Left lung (tissue), 10 donors: ENCODE measurements around the gene ZNF808. TPM values are rescaled to one million over a fixed set of nuclear protein-coding genes. Genes with fewer than 3 reads are reported as not detected.
"Not testable (repeated sequence)": the region's sequence is repeated elsewhere in the genome, so short reads cannot be mapped to it uniquely, and the experiment has no call there.

Source experiments
- ATAC-seq: fragments of 200-7000 bp; cut with Tn5 transposase; one replicate; pipeline ENCODE4 v1.9.1; 2020; ENCODE audit warnings: moderate library complexity
- DNase-seq, 4 donors: peaks; one replicate each; pipeline ENCODE4 v3.0.0-alpha.2; 2013 to 2020
- H3K27ac ChIP-seq, 2 donors: fragments of 200-600 bp; sonication (generic) in 1 of 2; one replicate each; pipeline versions ENCODE4 v1.5.0 to v1.8.0; 2020 to 2021
- H3K27me3 ChIP-seq, 2 donors: fragments of 200-600 bp; sonication (generic) in 1 of 2; one replicate each; pipeline versions ENCODE4 v1.5.0 to v1.8.0; 2020 to 2021
- H3K36me3 ChIP-seq, 2 donors: fragments of 200-600 bp; sonication (generic) in 1 of 2; one replicate each; pipeline versions ENCODE4 v1.5.0 to v1.8.0; 2020 to 2021
- H3K4me1 ChIP-seq, 2 donors: fragments of 200-600 bp; one replicate each; pipeline ENCODE4 v1.8.0; 2021
- H3K4me3 ChIP-seq, 2 donors: fragments of 200-600 bp; sonication (generic) in 1 of 2; one replicate each; pipeline versions ENCODE4 v1.5.0 to v1.8.0; 2020 to 2021; ENCODE audit warnings: mild to moderate bottlenecking in 1 of 2
- H3K9me3 ChIP-seq, 2 donors: fragments of 200-600 bp; sonication (generic) in 1 of 2; one replicate each; pipeline versions ENCODE4 v1.5.0 to v1.8.0; 2020 to 2021
- intact Hi-C, 2 donors: fragments of 100-400 bp; cut with DNase I; formaldehyde crosslinking; loops; one replicate each; pipeline versions ENCODE4 v1.11.2 to v1.14.2; 2022
- polyA plus RNA-seq, 6 donors: library from polyadenylated mRNA; unstranded; fragments of 120-200 nt; gene quantifications; one replicate each; pipeline ENCODE4 v1.2.1, GENCODE V29; 2013; ENCODE audit not compliant: insufficient read length in 6 of 6
- total RNA-seq, 2 donors: library from RNA; stranded (reverse); fragmentation: NEBNext Ultra II Directional; extraction: Animal tissue kit (Norgen Biotek cat#: 25700); gene quantifications; one replicate each; pipeline ENCODE4 v1.2.1, GENCODE V29; 2021
- TF ChIP-seq, protein P1 (sequence below), 2 donors: fragments of 200-600 bp; sonication (generic) in 1 of 2; IDR thresholded peaks; one replicate each; pipeline versions ENCODE4 v1.5.0 to v1.8.0; 2021; ENCODE audit warnings: antibody characterized with exemption in 2 of 2
- donor health status: DM: no; HTN: yes; CAD: no.
- donor health status: DM: no; HTN: no; CAD: no.

The ZNF808 gene
- total and polyA plus RNA-seq, 8 donors: 13.9 to 24.6 (median 19.0) TPM

DNA sequence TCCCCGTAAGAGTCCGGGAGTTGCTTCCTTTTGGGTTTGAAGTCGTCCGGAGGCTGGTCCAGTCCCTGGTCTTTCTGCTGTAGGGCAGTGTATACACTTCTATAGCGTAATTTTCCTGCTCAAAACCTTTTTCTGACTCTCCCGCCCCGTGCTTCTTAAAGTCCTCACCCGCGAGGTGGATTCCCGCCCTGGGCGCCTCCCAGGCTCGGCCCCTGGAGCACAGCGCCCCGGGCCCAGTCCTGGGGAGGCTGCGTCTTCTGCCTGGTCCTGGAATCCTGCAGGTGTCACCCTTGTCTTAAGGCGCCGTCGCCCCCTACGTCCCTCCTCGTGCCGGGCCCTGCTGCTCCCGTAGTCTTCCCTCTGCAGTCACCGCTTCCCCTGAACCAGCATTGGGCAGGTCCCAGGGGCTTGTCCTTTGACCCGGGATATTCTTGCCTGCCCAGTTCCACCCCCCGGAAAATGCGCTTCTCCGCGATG lies 34.4 kb upstream of the ZNF808 start:
- Histone ChIP-seq H3K4me3 (no peak overlapping the region), H3K4me1 (no peaks in the 10 kb centered on the region), H3K9me3 (peaks cover 0 to 97% of the 10 kb centered on the region in 2 donors), H3K27ac (no peak overlapping the region), H3K36me3 (peaks cover 0 to 9% of the 10 kb centered on the region in 2 donors), H3K27me3 (peaks cover 0 to 6% of the 10 kb centered on the region in 2 donors)
- intact Hi-C loops: no loop called here
- ATAC-seq (peak; percentile 19), DNase-seq (peak in 2 of 4 donors; percentile 8 to 42)
- TF ChIP-seq, protein P1, sequence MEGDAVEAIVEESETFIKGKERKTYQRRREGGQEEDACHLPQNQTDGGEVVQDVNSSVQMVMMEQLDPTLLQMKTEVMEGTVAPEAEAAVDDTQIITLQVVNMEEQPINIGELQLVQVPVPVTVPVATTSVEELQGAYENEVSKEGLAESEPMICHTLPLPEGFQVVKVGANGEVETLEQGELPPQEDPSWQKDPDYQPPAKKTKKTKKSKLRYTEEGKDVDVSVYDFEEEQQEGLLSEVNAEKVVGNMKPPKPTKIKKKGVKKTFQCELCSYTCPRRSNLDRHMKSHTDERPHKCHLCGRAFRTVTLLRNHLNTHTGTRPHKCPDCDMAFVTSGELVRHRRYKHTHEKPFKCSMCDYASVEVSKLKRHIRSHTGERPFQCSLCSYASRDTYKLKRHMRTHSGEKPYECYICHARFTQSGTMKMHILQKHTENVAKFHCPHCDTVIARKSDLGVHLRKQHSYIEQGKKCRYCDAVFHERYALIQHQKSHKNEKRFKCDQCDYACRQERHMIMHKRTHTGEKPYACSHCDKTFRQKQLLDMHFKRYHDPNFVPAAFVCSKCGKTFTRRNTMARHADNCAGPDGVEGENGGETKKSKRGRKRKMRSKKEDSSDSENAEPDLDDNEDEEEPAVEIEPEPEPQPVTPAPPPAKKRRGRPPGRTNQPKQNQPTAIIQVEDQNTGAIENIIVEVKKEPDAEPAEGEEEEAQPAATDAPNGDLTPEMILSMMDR (IDR thresholded peaks at IDR 0.05): no peak

DNA sequence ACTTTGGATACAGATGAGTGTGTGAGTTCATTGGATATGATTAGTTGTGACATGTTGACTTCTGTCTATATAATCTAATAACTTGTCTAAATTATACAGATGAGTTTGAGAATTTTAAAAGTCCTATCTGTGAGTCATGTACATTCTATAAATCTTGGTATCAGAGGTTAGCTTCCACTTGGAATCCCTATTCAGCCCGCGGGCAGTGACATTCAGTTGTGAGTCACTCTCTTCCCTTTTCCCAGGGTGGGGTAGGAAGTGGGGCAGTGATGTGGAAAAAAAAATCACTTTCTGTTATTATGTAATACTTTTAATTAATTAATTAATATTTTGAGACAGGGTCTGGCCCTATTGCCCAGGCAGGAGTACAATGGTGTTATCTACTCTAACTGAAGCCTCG lies 33.0 kb upstream of the ZNF808 start:
- Histone ChIP-seq H3K27me3 (peaks cover 0 to 6% of the 10 kb centered on the region in 2 donors), H3K27ac (no peak overlapping the region), H3K4me3 (no peak overlapping the region), H3K36me3 (peaks cover 0 to 9% of the 10 kb centered on the region in 2 donors), H3K9me3 (peaks cover 0 to 97% of the 10 kb centered on the region in 2 donors), H3K4me1 (no peaks in the 10 kb centered on the region)
- ATAC-seq (no peak), DNase-seq (no peak)
- intact Hi-C loops: no loop called here
- TF ChIP-seq, protein P1 (IDR thresholded peaks at IDR 0.05): no peak

DNA sequence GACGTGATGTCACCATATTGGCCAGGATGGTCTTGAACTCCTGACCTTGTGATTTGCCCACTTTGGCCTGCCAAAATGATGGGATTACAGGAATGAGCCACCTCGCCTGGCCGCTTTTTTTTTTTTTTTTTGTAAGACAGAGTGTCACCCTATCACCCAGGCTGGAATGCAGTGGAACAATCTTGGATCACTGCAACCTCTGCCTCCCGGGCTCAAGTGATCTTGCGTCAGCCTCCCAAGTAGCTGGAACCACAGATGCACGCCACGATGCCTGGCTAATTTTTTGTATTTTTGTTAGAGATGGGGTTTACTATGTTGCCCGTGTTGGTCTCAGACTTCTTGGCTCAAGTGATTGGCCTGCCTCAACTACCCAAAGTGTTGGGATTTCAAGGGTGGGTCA lies 28.9 kb upstream of the ZNF808 start:
- DNase-seq (no peak), ATAC-seq (no peak)
- Histone ChIP-seq H3K27me3 (no peaks in the 10 kb centered on the region), H3K36me3 (peaks cover 0 to 28% of the 10 kb centered on the region in 2 donors), H3K4me1 (no peaks in the 10 kb centered on the region), H3K9me3 (peaks cover 0 to 98% of the 10 kb centered on the region in 2 donors), H3K27ac (no peak overlapping the region), H3K4me3 (no peak overlapping the region)
- TF ChIP-seq, protein P1 (IDR thresholded peaks at IDR 0.05): no peak
- intact Hi-C loops: no loop called here

DNA sequence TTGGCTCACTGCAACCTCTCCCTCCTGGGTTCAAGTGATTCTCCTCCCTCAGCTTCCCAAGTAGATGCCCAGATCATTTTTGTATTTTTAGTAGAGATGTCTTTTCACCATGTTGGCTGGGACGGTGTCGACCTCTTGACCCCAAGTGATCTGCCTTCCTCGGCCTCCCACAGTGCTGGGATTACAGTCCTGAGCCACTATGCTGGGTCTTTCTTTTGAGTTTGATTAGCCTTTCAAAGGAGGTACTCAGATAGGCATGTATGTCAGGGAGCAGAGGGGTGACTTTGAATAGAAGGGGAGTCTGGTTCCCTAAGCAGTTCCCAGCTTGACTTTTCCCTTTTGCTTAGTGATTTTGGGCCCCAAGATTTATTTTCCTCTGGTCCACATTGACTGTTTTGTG lies 27.0 kb upstream of the ZNF808 start:
- H3K4me1 ChIP-seq, ATAC-seq, H3K4me3 ChIP-seq, intact Hi-C loops, DNase-seq, H3K27me3 ChIP-seq, H3K27ac ChIP-seq: not testable (repeated sequence)
- peaks cover 0 to 98% of the 10 kb centered on the region in 2 donors for H3K9me3 ChIP-seq
- H3K36me3 ChIP-seq: peaks cover 0 to 47% of the 10 kb centered on the region in 2 donors

DNA sequence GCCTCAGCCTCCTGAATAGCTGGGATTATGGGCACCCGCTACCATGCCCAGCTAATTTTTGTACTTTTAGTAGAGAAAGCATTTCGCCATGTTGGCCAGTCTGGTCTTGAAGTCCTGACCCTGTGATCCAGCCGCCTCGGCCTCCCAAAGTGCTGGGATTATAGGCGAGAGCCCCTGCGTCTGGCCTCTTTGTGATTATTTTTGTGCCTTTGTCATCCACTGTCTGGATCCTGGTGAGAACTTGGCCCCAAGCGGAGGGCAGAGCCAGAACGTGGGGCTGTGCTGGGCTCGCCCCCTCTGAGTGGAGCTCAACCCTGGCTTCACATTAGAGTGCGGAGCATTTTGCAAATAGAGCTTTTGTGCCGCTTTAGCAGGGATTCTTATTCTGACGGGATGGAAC lies 26.5 kb upstream of the ZNF808 start:
- H3K4me3 ChIP-seq, ATAC-seq, intact Hi-C loops, DNase-seq, H3K27me3 ChIP-seq, H3K4me1 ChIP-seq, H3K27ac ChIP-seq: not testable (repeated sequence)
- peaks cover 0 to 52% of the 10 kb centered on the region in 2 donors for H3K36me3 ChIP-seq
- H3K9me3 ChIP-seq: peaks cover 0 to 100% of the 10 kb centered on the region in 2 donors

DNA sequence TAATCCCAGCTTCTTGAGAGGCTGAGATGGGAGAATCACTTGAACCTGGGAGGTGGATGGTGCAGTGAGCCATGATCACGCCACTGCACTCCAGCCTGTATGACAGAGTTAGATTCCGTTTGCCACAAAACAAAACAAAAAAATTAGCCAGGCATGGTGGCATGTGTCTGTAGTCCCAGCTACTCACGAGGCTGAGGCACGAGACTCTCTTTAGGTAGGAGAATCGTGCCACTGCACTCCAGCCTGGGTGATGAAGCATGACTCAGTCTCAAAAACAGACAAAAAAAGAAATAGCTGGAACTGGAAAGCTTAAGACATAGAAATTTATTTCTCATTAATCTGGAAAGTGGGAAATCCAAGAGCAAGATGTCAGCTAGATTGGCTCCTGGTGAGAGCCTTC lies 20.2 kb upstream of the ZNF808 start:
- H3K9me3 ChIP-seq: peaks cover 0 to 99% of the 10 kb centered on the region in 2 donors
- intact Hi-C loops: no loop called here
- TF ChIP-seq, protein P1 (IDR thresholded peaks at IDR 0.05): no peak
- peaks cover 0 to 82% of the 10 kb centered on the region in 2 donors for H3K36me3 ChIP-seq
- no peak for DNase-seq
- ATAC-seq: no peak
- no peak overlapping the region for H3K4me3 ChIP-seq
- H3K27me3 ChIP-seq: no peaks in the 10 kb centered on the region
- no peak overlapping the region for H3K27ac ChIP-seq
- no peaks in the 10 kb centered on the region for H3K4me1 ChIP-seq
